GM18861 (cell line): ENCODE data around the gene SSH3.
A peak's percentile ranks its signal among the peaks of the same experiment; 100 is the strongest.
"Not testable (repeated sequence)": the region's sequence is repeated elsewhere in the genome, so short reads cannot be mapped to it uniquely, and the experiment has no call there.

Source experiments
- ATAC-seq: cut with Tn5 transposase; IDR thresholded peaks from one replicate; pipeline ENCODE4 v1.9.1; 2021; ENCODE audit not compliant: unreplicated experiment

The SSH3 gene

GRCh38 chr11:67303132-67303834, at the start of gene SSH3:
Gene SSH3, plus strand, starts transcription at chr11:67303530. Its CDS starts 96 bp downstream, at chr11:67303626.
- no peak for ATAC-seq

GRCh38 chr11:67253872-67254624, 49.3 kb upstream of the SSH3 start:
- ATAC-seq: no peak

GRCh38 chr11:67254798-67255197, 48.5 kb upstream of the SSH3 start:
- no peak for ATAC-seq

DNA sequence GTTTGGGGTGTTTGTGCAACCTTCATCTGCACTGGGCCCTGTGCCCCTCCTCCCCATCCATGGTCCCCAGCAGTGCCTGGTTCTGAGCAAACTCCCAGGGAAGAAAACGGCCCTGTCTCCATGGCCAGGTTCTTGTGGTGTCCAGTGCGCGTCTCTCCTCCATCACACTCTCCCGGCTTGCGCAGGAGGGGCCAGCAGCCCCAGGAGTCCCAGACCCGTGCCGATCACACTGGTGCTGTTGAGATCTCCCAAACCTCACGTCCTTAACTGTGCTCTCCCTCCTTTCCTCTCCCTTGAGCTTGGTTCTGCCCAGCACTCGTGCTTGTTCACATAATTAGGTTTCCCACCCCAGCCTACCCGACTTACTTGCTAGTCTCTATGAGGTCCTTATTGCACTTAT, 48.0 kb upstream of the SSH3 start:
- no peak for ATAC-seq

GRCh38 chr11:67255864-67256263, 47.5 kb upstream of the SSH3 start:
- ATAC-seq: no peak

GRCh38 chr11:67256477-67257135, 46.7 kb upstream of the SSH3 start:
- ATAC-seq: no peak

DNA sequence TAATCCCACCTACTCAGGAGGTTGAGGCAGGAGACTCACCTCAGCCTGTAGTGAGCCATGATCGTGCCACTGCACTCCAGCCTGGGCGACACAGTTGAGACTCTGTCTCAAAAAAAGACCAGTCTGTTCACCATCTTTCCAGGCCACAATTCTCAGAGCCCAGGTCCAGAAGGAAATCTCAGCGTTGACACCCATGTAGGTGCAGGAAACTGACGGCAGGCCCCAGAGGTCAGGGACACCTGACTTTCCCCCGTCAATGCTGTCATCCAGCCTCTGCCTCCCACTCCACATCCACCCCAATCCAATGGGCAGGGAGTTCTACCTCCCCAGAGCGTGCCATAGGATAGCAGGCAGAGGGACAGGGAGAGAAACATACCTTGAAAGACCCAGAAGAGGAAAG, 42.9 kb upstream of the SSH3 start:
- no peak for ATAC-seq

- not testable (repeated sequence) for ATAC-seq
Measured at GRCh38 chr11:67260885-67261639, 42.3 kb upstream of the SSH3 start.

DNA sequence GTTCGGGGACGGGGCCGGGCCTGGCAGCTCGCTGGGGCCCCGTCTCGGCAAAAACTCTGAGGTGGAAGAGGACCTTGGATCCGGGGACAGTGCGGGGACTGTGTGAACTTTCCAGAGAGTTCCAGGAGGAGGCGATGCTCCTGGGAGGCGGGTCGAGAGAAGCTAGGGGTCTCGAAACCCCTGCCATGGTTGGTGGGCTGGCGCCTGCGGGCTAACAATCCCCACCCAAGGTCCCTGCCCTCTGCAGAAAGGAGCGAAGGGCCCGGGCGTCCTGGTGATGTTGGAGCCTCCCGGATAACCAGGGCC, 41.7 kb upstream of the SSH3 start:
- no peak for ATAC-seq

DNA sequence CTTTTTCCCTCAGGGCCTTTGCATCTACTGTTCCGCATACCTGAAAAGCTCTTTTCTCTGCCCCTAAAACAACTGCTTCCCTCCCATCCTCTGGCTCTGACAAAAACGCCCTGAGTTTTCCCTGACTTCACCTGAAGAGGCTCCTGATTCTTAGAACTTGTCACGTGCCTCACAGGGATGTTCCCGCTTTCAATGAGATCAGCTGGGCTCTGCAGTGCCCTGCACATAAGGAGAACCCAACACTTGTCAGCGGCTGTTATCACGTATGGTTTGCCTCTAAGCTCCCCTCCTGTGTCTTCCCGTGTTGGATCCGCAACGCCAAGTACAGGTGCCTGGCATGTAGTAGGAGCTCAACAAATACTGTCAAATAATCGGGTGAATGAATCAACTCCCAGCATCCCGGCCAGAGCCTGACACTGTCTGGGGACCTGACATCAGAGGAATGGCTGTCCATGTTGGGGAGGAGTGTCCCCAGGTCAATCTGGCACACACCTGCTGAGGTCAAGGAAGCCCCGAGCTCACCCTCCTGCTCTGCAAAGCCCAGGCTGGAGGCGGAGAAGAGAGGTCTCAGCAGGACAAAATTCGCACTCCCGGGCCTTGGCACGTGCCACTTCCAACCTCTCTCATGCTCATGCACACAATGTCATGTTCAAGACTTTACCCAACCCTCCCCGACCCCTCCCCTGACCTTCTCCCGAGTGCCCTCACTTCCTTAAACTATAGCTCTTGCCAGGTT, 41.2 kb upstream of the SSH3 start:
- ATAC-seq: no peak

- ATAC-seq: no peak
Measured at GRCh38 chr11:67262731-67263675, 40.3 kb upstream of the SSH3 start.

DNA sequence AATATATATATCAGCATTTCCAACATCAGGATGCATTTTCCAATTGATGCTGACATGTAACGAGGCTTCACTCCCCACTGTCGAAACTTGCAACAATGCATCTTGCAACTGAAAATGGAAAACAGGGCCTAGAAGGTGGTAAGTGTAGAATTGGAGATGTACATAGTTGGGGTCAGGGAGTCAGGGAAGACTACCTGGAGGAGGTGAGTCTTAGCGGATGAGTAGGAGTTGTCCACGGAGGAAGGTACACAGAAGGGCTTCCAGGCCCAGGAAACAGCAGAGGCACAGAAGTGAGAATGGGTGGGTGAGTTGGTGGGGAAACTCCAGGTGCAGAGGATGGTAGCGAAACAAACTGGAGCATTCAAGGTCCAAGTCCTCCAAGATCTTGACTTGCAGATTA, 39.1 kb upstream of the SSH3 start:
- ATAC-seq: no peak

GRCh38 chr11:67264877-67265632, 38.3 kb upstream of the SSH3 start:
- no peak for ATAC-seq

GRCh38 chr11:67265633-67266448, 37.5 kb upstream of the SSH3 start:
- no peak for ATAC-seq

GRCh38 chr11:67266449-67267187, 36.7 kb upstream of the SSH3 start, which contains the start of gene GRK2:
Gene GRK2, plus strand, starts transcription at chr11:67266473. Its CDS starts 227 bp downstream, at chr11:67266700.
- ATAC-seq: no peak

GRCh38 chr11:67267188-67268080, 35.9 kb upstream of the SSH3 start:
- ATAC-seq: peak; percentile 5
